ENCODE results near the gene RPS5. TPM values are rescaled to one million over a fixed set of nuclear protein-coding genes. Genes with fewer than 3 reads are reported as not detected.

RPS5 gene
- total RNA-seq, 2 donors from 2014 or later: 747 to 789 TPM

GRCh38 chr19:58396691-58397532 is 9.8 kb downstream of the RPS5 start:
- H3K4me1 ChIP-seq (ENCODE audit: control insufficient read depth in 1 of 2, low read depth in 2 of 2): peaks cover 7 to 13% of the 10 kb centered on the region in 2 donors
- no peak for ATAC-seq (ENCODE audit: insufficient number of reproducible peaks, low FRiP score, low read depth)
- DNase-seq (ENCODE audit: low spot score): no peak
- no peaks in the 10 kb centered on the region for H3K9me3 ChIP-seq
- TF ChIP-seq CTCF (IDR thresholded peaks at IDR 0.05): no peak
- no peak overlapping the region for H3K4me3 ChIP-seq
- no peak overlapping the region for H3K27ac ChIP-seq
- peaks cover 27% of the 10 kb centered on the region for H3K36me3 ChIP-seq
- no peaks in the 10 kb centered on the region for H3K27me3 ChIP-seq (replicated peaks; ENCODE audit: insufficient read depth)

- DNase-seq (ENCODE audit: low spot score): no peak
- no peak overlapping the region for H3K4me3 ChIP-seq
- no peak for ATAC-seq (ENCODE audit: insufficient number of reproducible peaks, low FRiP score, low read depth)
These were observed 10.5 kb downstream of the RPS5 start for GRCh38 chr19:58397533-58398037.

GRCh38 chr19:58398087-58398486 is 11.0 kb downstream of the RPS5 start:
- Histone ChIP-seq H3K4me3 (no peak overlapping the region), H3K4me1 (ENCODE audit: control insufficient read depth in 1 of 2, low read depth in 2 of 2) (peaks cover 7 to 15% of the 10 kb centered on the region in 2 donors), H3K9me3 (no peaks in the 10 kb centered on the region), H3K27ac (no peak overlapping the region), H3K36me3 (peaks cover 16% of the 10 kb centered on the region), H3K27me3 (replicated peaks; ENCODE audit: insufficient read depth) (no peaks in the 10 kb centered on the region)
- ATAC-seq (ENCODE audit: insufficient number of reproducible peaks, low FRiP score, low read depth) (no peak), DNase-seq (ENCODE audit: low spot score) (no peak)
- TF ChIP-seq CTCF (IDR thresholded peaks at IDR 0.05): no peak

More at GRCh38 chr19:58397533-58398037, 10.5 kb downstream of the RPS5 start:
- peaks cover 21% of the 10 kb centered on the region for H3K36me3 ChIP-seq
- H3K27ac ChIP-seq: no peak overlapping the region
- H3K4me1 ChIP-seq (ENCODE audit: control insufficient read depth in 1 of 2, low read depth in 2 of 2): peaks cover 7 to 15% of the 10 kb centered on the region in 2 donors
- no peaks in the 10 kb centered on the region for H3K9me3 ChIP-seq
- TF ChIP-seq CTCF (IDR thresholded peaks at IDR 0.05): no peak
- H3K27me3 ChIP-seq (replicated peaks; ENCODE audit: insufficient read depth): no peaks in the 10 kb centered on the region

- H3K9me3 ChIP-seq: no peaks in the 10 kb centered on the region
- no peak for DNase-seq (ENCODE audit: low spot score)
- ATAC-seq (ENCODE audit: insufficient number of reproducible peaks, low FRiP score, low read depth): no peak
- H3K27ac ChIP-seq: no peak overlapping the region
- peaks cover 7 to 15% of the 10 kb centered on the region in 2 donors for H3K4me1 ChIP-seq (ENCODE audit: control insufficient read depth in 1 of 2, low read depth in 2 of 2)
- H3K27me3 ChIP-seq (replicated peaks; ENCODE audit: insufficient read depth): no peaks in the 10 kb centered on the region
- peaks cover 11% of the 10 kb centered on the region for H3K36me3 ChIP-seq
- no peak overlapping the region for H3K4me3 ChIP-seq
- TF ChIP-seq CTCF (IDR thresholded peaks at IDR 0.05): no peak
These were observed 11.5 kb downstream of the RPS5 start for GRCh38 chr19:58398545-58398944.

GRCh38 chr19:58399903-58400302 is 12.8 kb downstream of the RPS5 start:
- peaks cover 7 to 15% of the 10 kb centered on the region in 2 donors for H3K4me1 ChIP-seq (ENCODE audit: control insufficient read depth in 1 of 2, low read depth in 2 of 2)
- H3K9me3 ChIP-seq: no peaks in the 10 kb centered on the region
- ATAC-seq (ENCODE audit: insufficient number of reproducible peaks, low FRiP score, low read depth) (no peak), DNase-seq (ENCODE audit: low spot score) (no peak)
- no peak for TF ChIP-seq CTCF (IDR thresholded peaks at IDR 0.05)
- H3K36me3 ChIP-seq: no peaks in the 10 kb centered on the region
- no peaks in the 10 kb centered on the region for H3K27me3 ChIP-seq (replicated peaks; ENCODE audit: insufficient read depth)
- H3K4me3 ChIP-seq: no peak overlapping the region
- H3K27ac ChIP-seq: no peak overlapping the region

All from thoracic aorta (tissue), 2 donors.